K562 (cell line): ENCODE measurements around the gene CYB5R3. TPM values are rescaled to one million over a fixed set of nuclear protein-coding genes. Genes with fewer than 3 reads are reported as not detected.
A peak's percentile ranks its signal among the peaks of the same experiment; 100 is the strongest.

Source experiments
- ATAC-seq: fragments of 200-7000 bp; cut with Tn5 transposase; 3 replicates; pipeline ENCODE4 v1.9.1; 2020; ENCODE audit warnings: moderate library complexity
- BruUV-seq: library from RNA; stranded (reverse); fragments of 400-500 nt; replicated peaks from 2 replicates; lab custom pipeline; 2021; lab: Mats Ljungman, UMichigan
- CTCF ChIA-PET: fragments of 300-600 bp; formaldehyde crosslinking; extraction: SDS; loops from one replicate; lab custom pipeline; 2021; ENCODE audit warnings: low intra/inter-chr PET ratio; lab: Yijun Ruan, JAX
- POLR2A ChIA-PET: fragments of 300-600, 350-650 bp; sonication (Branson Sonifier 250); formaldehyde crosslinking; extraction: SDS; loops from one replicate; lab custom pipeline; 2021; ENCODE audit warnings: antibody characterized with exemption, inconsistent platforms; lab: Yijun Ruan, JAX
- DNase-seq, 4 experiments: peaks; one replicate each; pipeline versions ENCODE4 v3.0.0 to v3.0.0-alpha.2; 2011 to 2018; ENCODE audit warnings: low spot score in 3 of 4, mixed read lengths in 3 of 4; ENCODE audit errors: extremely low read depth in 1 of 4
- FAIRE-seq: peaks from 2 replicates; lab custom pipeline; 2011; peaks lifted over from hg19 to GRCh38; lab: Jason Lieb, UNC
- H2AFZ ChIP-seq: 2 replicates; pipeline ENCODE4 v1.6.0; 2011; ENCODE audit warnings: low read depth, low read length, control low read depth, inconsistent platforms
- H3K27ac ChIP-seq: fragments of 200-600 bp; 3 replicates; pipeline ENCODE4 v1.8.0; 2011; ENCODE audit warnings: low read depth, mild to moderate bottlenecking, control low read depth, inconsistent platforms, low read length, moderate library complexity, mixed read lengths; ENCODE audit errors: extremely low read depth
- H3K27me3 ChIP-seq, 2 experiments: fragments of 300-600 bp in 1 of 2; 2 replicates in 1 of 2; 3 replicates in 1 of 2; pipeline versions ENCODE4 v1.6.0 to v1.8.0; 2011; ENCODE audit warnings: inconsistent platforms in 2 of 2, low read length in 2 of 2, mild to moderate bottlenecking in 1 of 2, mixed read lengths in 1 of 2, moderate library complexity in 1 of 2; ENCODE audit not compliant: control insufficient read depth in 2 of 2, insufficient read depth in 2 of 2
- H3K36me3 ChIP-seq: fragments of 300-600 bp; 3 replicates; pipeline ENCODE4 v1.8.0; 2011; ENCODE audit warnings: mild to moderate bottlenecking, low read length, inconsistent platforms; ENCODE audit not compliant: control insufficient read depth, insufficient read depth
- H3K4me1 ChIP-seq, 2 experiments: fragments of 200-600 bp in 1 of 2; replicated peaks in 1 of 2; 2 replicates in 1 of 2; 3 replicates in 1 of 2; pipeline versions ENCODE4 v1.5.1 to v1.8.0; 2011; ENCODE audit warnings: inconsistent platforms in 2 of 2, low read length in 2 of 2, mild to moderate bottlenecking in 1 of 2, mixed read lengths in 1 of 2, moderate library complexity in 1 of 2; ENCODE audit not compliant: control insufficient read depth in 2 of 2, insufficient read depth in 2 of 2
- H3K4me2 ChIP-seq: 2 replicates; pipeline ENCODE4 v1.6.1; 2011; ENCODE audit warnings: low read length, control low read depth, inconsistent platforms, mixed read lengths; ENCODE audit not compliant: insufficient read depth
- H3K4me3 ChIP-seq: fragments of 200-600 bp; sonication (generic), shearing (Covaris generic); 2 replicates; pipeline ENCODE4 v1.5.1; 2016; ENCODE audit warnings: control low read depth, inconsistent platforms
- H3K79me2 ChIP-seq: fragments of 200-600 bp; 3 replicates; pipeline ENCODE4 v1.8.0; 2011; ENCODE audit warnings: low read length, inconsistent platforms; ENCODE audit not compliant: control insufficient read depth, insufficient read depth
- H3K9ac ChIP-seq, 2 experiments: 2 replicates each; pipeline versions ENCODE4 v1.6.0 to v1.6.1; 2011; ENCODE audit warnings: low read depth in 2 of 2, low read length in 2 of 2, control low read depth in 1 of 2, inconsistent platforms in 1 of 2, mild to moderate bottlenecking in 1 of 2, mixed read lengths in 1 of 2; ENCODE audit not compliant: insufficient read depth in 1 of 2
- H3K9me1 ChIP-seq: one replicate; pipeline ENCODE4 v1.6.0; 2011; ENCODE audit warnings: inconsistent platforms, mild to moderate bottlenecking, low read length, moderate library complexity; ENCODE audit not compliant: control insufficient read depth, insufficient read depth
- H3K9me3 ChIP-seq: replicated peaks from 2 replicates; pipeline ENCODE4 v1.5.1; 2011; ENCODE audit warnings: low read depth, low read length, inconsistent platforms; ENCODE audit not compliant: control insufficient read depth, insufficient read depth
- H4K20me1 ChIP-seq: replicated peaks from 2 replicates; pipeline ENCODE4 v1.6.1; 2011; ENCODE audit warnings: low read length, inconsistent platforms, mixed read lengths; ENCODE audit not compliant: control insufficient read depth, insufficient read depth
- CREM ChIP-seq: IDR thresholded peaks from 2 replicates; pipeline ENCODE4 v1.6.1; 2014; ENCODE audit warnings: antibody characterized with exemption, low read depth
- ESRRA ChIP-seq: fragments of 450-650 bp; IDR thresholded peaks from 2 replicates; pipeline ENCODE4 v1.6.1; 2014; ENCODE audit warnings: low read depth, mild to moderate bottlenecking, moderate library complexity, borderline replicate concordance
- KDM1A ChIP-seq, 2 experiments: fragments of 450-650 bp; IDR thresholded peaks; 2 replicates each; pipeline ENCODE4 v1.6.1; 2016; ENCODE audit warnings: mild to moderate bottlenecking in 2 of 2
- KLF16 ChIP-seq: IDR thresholded peaks from 2 replicates; pipeline ENCODE4 v1.6.1; 2016; ENCODE audit warnings: antibody characterized with exemption
- PHB ChIP-seq: fragments of 250-450 bp; sonication (Bioruptor Pico); IDR thresholded peaks from 2 replicates; pipeline ENCODE4 v1.5.0; 2021
- SPI1 ChIP-seq: IDR thresholded peaks from 2 replicates; pipeline ENCODE4 v1.6.1; 2011; ENCODE audit warnings: low read depth, low read length, control low read depth, borderline replicate concordance
- STAG1 ChIP-seq: sonication (generic); formaldehyde crosslinking; IDR thresholded peaks from 2 replicates; pipeline ENCODE4 v1.5.0; 2020; ENCODE audit warnings: missing genetic modification reagents, borderline replicate concordance
- XRCC5 ChIP-seq: fragments of 200-400 bp; formaldehyde crosslinking; IDR thresholded peaks from 2 replicates; pipeline ENCODE4 v1.6.1; 2017; ENCODE audit warnings: low read depth, mild to moderate bottlenecking, low read length
- ZNF239 ChIP-seq: fragments of 250-450 bp; sonication (Bioruptor Pico); IDR thresholded peaks from 2 replicates; pipeline ENCODE4 v1.4.0; 2020; ENCODE audit warnings: mild to moderate bottlenecking
- WGBS: fragments of 100-300 bp; shearing (Covaris generic); methylation state at CpG from one replicate; pipeline ENCODE4 v1.1.6; 2016; ENCODE audit warnings: low coverage, mixed read lengths; ENCODE audit not compliant: insufficient coverage; ENCODE audit errors: missing lambda C conversion rate; 5-methylcytosine and 5-hydroxymethylcytosine counted together
- in situ Hi-C: fragments of 300-500 bp; cut with MboI; formaldehyde crosslinking; loops from 4 replicates; pipeline ENCODE4 v1.15.0; 2018; ENCODE audit warnings: inconsistent platforms, mixed read lengths
- intact Hi-C: fragments of 100-400 bp; cut with micrococcal nuclease; formaldehyde crosslinking; loops from 2 replicates; pipeline ENCODE4 v1.14.2; 2022
- polyA plus RNA-seq, 8 experiments: library from polyadenylated mRNA; depleted of rRNA in 4 of 8; stranded (reverse) in 5 of 8; unstranded in 3 of 8; fragments of >200 nt; fragmentation: Nextera tagmentation in 2 of 8; fragmentation: Illumina TruSeq in 1 of 8; extraction: Ambion mirVana in 2 of 8; extraction: Trizol in 1 of 8; gene quantifications; 2 replicates each; pipeline versions ENCODE4 v1.2.1 to v1.2.3, GENCODE V29; 2011 to 2014; ENCODE audit warnings: inconsistent platforms in 1 of 8, missing spikeins in 1 of 8
- total RNA-seq, 7 experiments: library from RNA; depleted of rRNA in 6 of 7; stranded (reverse); fragments of >200 nt in 6 of 7; fragmentation: Illumina TruSeq in 2 of 7; extraction: Trizol in 2 of 7; gene quantifications; 2 replicates each; pipeline versions ENCODE4 v1.2.1 to v1.2.3, GENCODE V29; 2011 to 2021; ENCODE audit warnings: low replicate concordance in 1 of 7
- TF ChIP-seq, protein P1 (sequence below): sonication (generic); formaldehyde crosslinking; IDR thresholded peaks from 2 replicates; pipeline ENCODE4 v1.5.0; 2020; ENCODE audit warnings: missing genetic modification reagents
- TF ChIP-seq, protein P2 (sequence below): sonication (generic); formaldehyde crosslinking; IDR thresholded peaks from 2 replicates; pipeline ENCODE4 v1.9.0; 2022; ENCODE audit warnings: mild to moderate bottlenecking, missing genetic modification reagents
- TF ChIP-seq, protein P3 (sequence below): IDR thresholded peaks from 2 replicates; pipeline ENCODE4 v1.6.1; 2011; ENCODE audit warnings: borderline replicate concordance, low read depth, mild to moderate bottlenecking, moderate library complexity, low read length; ENCODE audit not compliant: insufficient read depth, poor library complexity, severe bottlenecking
- TF ChIP-seq, protein P4 (sequence below), 2 experiments: fragments of 250-450 bp in 1 of 2; fragments of 450-650 bp in 1 of 2; sonication (Bioruptor Pico) in 1 of 2; IDR thresholded peaks; 2 replicates each; pipeline versions ENCODE4 v1.6.1 to v1.8.0; 2016 to 2021; ENCODE audit warnings: mild to moderate bottlenecking in 2 of 2, moderate library complexity in 2 of 2, missing compliant biosample characterization in 1 of 2, missing genetic modification characterization in 1 of 2

The CYB5R3 gene
- total and polyA plus RNA-seq, 9 of the 15 experiments (the other 6 are each of a cell fraction or from before 2014, with no cell fraction given), result 1.4 to 66.8 (median 23.4) TPM

DNA sequence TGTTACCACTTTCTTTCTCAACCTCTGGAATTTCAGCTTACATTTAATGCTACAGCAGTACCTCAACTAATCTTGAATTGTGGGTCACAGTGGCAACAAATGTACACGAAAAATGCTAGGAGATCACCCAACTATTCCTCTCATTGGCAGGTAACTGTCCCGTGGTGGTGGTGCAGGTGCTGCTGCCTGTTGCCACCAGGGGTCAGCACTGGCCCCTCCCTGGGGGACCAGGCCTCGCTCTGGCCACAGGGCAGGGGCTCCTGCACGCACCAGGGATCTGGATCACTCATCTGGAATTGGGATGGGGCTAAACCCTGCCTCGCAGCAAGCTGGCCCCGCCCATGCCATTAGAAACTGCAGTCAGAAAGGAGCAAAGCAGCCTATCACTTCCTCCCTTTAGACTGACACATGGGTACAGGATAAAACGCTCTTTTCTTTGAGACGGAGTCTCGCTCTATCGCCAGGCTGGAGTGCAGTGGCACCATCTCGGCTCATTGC lies 27.6 kb downstream of the CYB5R3 start:
- Histone ChIP-seq H3K9me1 (peaks cover 4% of the 10 kb centered on the region), H2AFZ (no peak overlapping the region), H3K9me3 (no peaks in the 10 kb centered on the region), H3K9ac (0 out of 4 replicates have a peak overlapping the region, but pooled peaks of 1 of the 2 experiments have one; percentile 43), H3K4me1 (peaks cover 17 to 50% of the 10 kb centered on the region in 2 experiments; a peak in 4 of 5 replicates), H3K27me3 (no peaks in the 10 kb centered on the region), H3K36me3 (peaks cover 37% of the 10 kb centered on the region; the same call in 1 of the 3 replicates), H3K79me2 (no peaks in the 10 kb centered on the region), H3K4me2 (no peak overlapping the region), H3K4me3 (no peak overlapping the region), H3K27ac (no peak overlapping the region), H4K20me1 (no peaks in the 10 kb centered on the region)
- ChIA-PET POLR2A (interaction anchor here (0.8 kb wide), 1 partner anchor 608 kb away, joined by 3 read pairs; no protein-coding TSS in a partner anchor), CTCF (interaction anchor here (1.2 to 1.5 kb wide), 2 partner anchors 199 to 246 kb away, joined by 5 to 9 read pairs; no protein-coding TSS in a partner anchor)
- DNase-seq, result peak; percentile 71 to 81 (median 80)
- FAIRE-seq, result peak; percentile 75
- intact Hi-C loops, result loop anchor here (10.0 kb wide), 1 partner anchor 73 kb away; no protein-coding TSS in a partner anchor
- peak; percentile 95 for ATAC-seq
- no TSS peak for BruUV-seq
- 44% methylated on average over 10 of the region's 11 CpGs for WGBS
- in situ Hi-C loops, result no loop called here
- TF ChIP-seq KLF16 (peak; percentile 50; the same call in 1 of the 2 replicates), SPI1 (peak; percentile 17; the same call in 1 of the 2 replicates), CREM (0 out of 2 replicates have a peak, but pooled peaks have one; percentile 9), ESRRA (no peak), STAG1 (CRISPR knock-in tag) (peak; percentile 30; the same call in 1 of the 2 replicates), XRCC5 (0 out of 2 replicates have a peak, but pooled peaks have one; percentile 48), KDM1A (IDR thresholded peaks at IDR 0.05) (no peak), PHB (CRISPR knock-in tag) (no peak), ZNF239 (CRISPR knock-in tag) (no peak)
- TF ChIP-seq, protein P1, sequence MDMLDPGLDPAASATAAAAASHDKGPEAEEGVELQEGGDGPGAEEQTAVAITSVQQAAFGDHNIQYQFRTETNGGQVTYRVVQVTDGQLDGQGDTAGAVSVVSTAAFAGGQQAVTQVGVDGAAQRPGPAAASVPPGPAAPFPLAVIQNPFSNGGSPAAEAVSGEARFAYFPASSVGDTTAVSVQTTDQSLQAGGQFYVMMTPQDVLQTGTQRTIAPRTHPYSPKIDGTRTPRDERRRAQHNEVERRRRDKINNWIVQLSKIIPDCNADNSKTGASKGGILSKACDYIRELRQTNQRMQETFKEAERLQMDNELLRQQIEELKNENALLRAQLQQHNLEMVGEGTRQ (CRISPR knock-in tag), result peak; percentile 57
- TF ChIP-seq, protein P2, sequence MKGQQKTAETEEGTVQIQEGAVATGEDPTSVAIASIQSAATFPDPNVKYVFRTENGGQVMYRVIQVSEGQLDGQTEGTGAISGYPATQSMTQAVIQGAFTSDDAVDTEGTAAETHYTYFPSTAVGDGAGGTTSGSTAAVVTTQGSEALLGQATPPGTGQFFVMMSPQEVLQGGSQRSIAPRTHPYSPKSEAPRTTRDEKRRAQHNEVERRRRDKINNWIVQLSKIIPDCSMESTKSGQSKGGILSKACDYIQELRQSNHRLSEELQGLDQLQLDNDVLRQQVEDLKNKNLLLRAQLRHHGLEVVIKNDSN (CRISPR knock-in tag), result peak; percentile 82
- TF ChIP-seq, protein P3, sequence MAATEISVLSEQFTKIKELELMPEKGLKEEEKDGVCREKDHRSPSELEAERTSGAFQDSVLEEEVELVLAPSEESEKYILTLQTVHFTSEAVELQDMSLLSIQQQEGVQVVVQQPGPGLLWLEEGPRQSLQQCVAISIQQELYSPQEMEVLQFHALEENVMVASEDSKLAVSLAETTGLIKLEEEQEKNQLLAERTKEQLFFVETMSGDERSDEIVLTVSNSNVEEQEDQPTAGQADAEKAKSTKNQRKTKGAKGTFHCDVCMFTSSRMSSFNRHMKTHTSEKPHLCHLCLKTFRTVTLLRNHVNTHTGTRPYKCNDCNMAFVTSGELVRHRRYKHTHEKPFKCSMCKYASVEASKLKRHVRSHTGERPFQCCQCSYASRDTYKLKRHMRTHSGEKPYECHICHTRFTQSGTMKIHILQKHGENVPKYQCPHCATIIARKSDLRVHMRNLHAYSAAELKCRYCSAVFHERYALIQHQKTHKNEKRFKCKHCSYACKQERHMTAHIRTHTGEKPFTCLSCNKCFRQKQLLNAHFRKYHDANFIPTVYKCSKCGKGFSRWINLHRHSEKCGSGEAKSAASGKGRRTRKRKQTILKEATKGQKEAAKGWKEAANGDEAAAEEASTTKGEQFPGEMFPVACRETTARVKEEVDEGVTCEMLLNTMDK, result peak; percentile 5
- TF ChIP-seq, protein P4, sequence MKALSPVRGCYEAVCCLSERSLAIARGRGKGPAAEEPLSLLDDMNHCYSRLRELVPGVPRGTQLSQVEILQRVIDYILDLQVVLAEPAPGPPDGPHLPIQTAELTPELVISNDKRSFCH (CRISPR knock-in tag; IDR thresholded peaks at IDR 0.05), result no peak
- TF ChIP-seq, protein P4 (tag; IDR thresholded peaks at IDR 0.05), result 0 out of 2 replicates have a peak, but pooled peaks have one; percentile 47
